Measurements from ENCODE around the gene ACADSB. TPM values are rescaled to one million over a fixed set of nuclear protein-coding genes. Genes with fewer than 3 reads are reported as not detected.
A peak's percentile ranks its signal among the peaks of the same experiment; 100 is the strongest.

ACADSB gene
- total and polyA plus RNA-seq, 10 of the 15 experiments (the other 5 are each of a cell fraction or from before 2014, with no cell fraction given), result 10.8 to 24.0 (median 15.0) TPM

- no peak overlapping the region for H2AFZ ChIP-seq (ENCODE audit: control insufficient read depth, low read depth, low read length)
- POLR2A ChIA-PET, result interaction anchor here (1.3 to 1.6 kb wide), 2 partner anchors 9 to 11 kb away, joined by 3 to 4 read pairs; no protein-coding TSS in a partner anchor
- no peaks in the 10 kb centered on the region for H3K27me3 ChIP-seq (replicated peaks in 1 of 2; ENCODE audit: control insufficient read depth in 2 of 2, insufficient read depth in 2 of 2, low read length in 1 of 2)
- SMC1A ChIA-PET (ENCODE audit: uncharacterized antibody, unreplicated experiment), result interaction anchor here (1.2 to 2.1 kb wide), 8 partner anchors 9 to 537 kb away, joined by 3 to 7 read pairs (median 4); no protein-coding TSS in a partner anchor
- intact Hi-C loops (cut with micrococcal nuclease; ENCODE audit: unreplicated experiment) (no loop called here), in situ Hi-C loops (cut with MboI) (no loop called here)
- H3K36me3 ChIP-seq (ENCODE audit: control insufficient read depth in 2 of 2, insufficient read depth in 2 of 2, low read length in 1 of 2), result no peaks in the 10 kb centered on the region
- DNase-seq (ENCODE audit: low read depth, low spot score) (no peak), FAIRE-seq (no peak), ATAC-seq (peak; percentile 51; the same call in 1 of the 3 replicates)
- BruUV-seq (replicated peaks), result no TSS peak
- 78% methylated on average over 3 of the region's 3 CpGs for WGBS (ENCODE audit: insufficient coverage, insufficient replicate concordance, low lambda C conversion rate, missing lambda C conversion rate)
- no peak overlapping the region for H3K9ac ChIP-seq (ENCODE audit: control insufficient read depth, insufficient read depth, low read length)
- no peak for TF ChIP-seq NR2C2 (IDR thresholded peaks at IDR 0.05; ENCODE audit: borderline replicate concordance, control insufficient read depth, insufficient read length, low read depth)
- no peak for TF ChIP-seq ZBTB33 (IDR thresholded peaks at IDR 0.05)
- no peak for TF ChIP-seq SREBF1 (IDR thresholded peaks at IDR 0.05; ENCODE audit: low read length)
- TF ChIP-seq PAX8 (IDR thresholded peaks at IDR 0.05), result no peak
- peak; percentile 37 for TF ChIP-seq RAD21 (IDR thresholded peaks at IDR 0.05; ENCODE audit: insufficient read depth, low read depth, low read length)
- TF ChIP-seq GABPA (IDR thresholded peaks at IDR 0.05; ENCODE audit: low read depth), result no peak
- TF ChIP-seq CTCF (IDR thresholded peaks at IDR 0.05 in 2 of 3, conservative IDR thresholded peaks at IDR 0.05 in 1 of 3; ENCODE audit: control insufficient read depth in 2 of 3, extremely low read depth in 1 of 3, insufficient read depth in 1 of 3, low read depth in 3 of 3, low read length in 3 of 3), result peak; percentile 36 to 47 (median 40)
- no peak for TF ChIP-seq ESRRA (IDR thresholded peaks at IDR 0.05; ENCODE audit: low read length)
- TF ChIP-seq, protein P1, sequence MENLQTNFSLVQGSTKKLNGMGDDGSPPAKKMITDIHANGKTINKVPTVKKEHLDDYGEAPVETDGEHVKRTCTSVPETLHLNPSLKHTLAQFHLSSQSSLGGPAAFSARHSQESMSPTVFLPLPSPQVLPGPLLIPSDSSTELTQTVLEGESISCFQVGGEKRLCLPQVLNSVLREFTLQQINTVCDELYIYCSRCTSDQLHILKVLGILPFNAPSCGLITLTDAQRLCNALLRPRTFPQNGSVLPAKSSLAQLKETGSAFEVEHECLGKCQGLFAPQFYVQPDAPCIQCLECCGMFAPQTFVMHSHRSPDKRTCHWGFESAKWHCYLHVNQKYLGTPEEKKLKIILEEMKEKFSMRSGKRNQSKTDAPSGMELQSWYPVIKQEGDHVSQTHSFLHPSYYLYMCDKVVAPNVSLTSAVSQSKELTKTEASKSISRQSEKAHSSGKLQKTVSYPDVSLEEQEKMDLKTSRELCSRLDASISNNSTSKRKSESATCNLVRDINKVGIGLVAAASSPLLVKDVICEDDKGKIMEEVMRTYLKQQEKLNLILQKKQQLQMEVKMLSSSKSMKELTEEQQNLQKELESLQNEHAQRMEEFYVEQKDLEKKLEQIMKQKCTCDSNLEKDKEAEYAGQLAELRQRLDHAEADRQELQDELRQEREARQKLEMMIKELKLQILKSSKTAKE (IDR thresholded peaks at IDR 0.05; ENCODE audit: low read depth, poor library complexity, severe bottlenecking), result no peak
- RAD21 ChIA-PET (ENCODE audit: unreplicated experiment), result interaction anchor here (1.0 kb wide), 1 partner anchor 40 kb away, joined by 4 read pairs; no protein-coding TSS in a partner anchor
- H4K20me1 ChIP-seq (ENCODE audit: control insufficient read depth, insufficient read depth), result no peaks in the 10 kb centered on the region
- no peak overlapping the region for H3K27ac ChIP-seq (ENCODE audit: control insufficient read depth, insufficient read depth)
- CTCF ChIA-PET, result interaction anchor here (0.6 to 4.3 kb wide), 17 partner anchors 8 to 1524 kb away, joined by 3 to 38 read pairs (median 5); partner anchors contain the start of genes BUB3, IKZF5 and PSTK
- no peaks in the 10 kb centered on the region for H3K79me2 ChIP-seq (ENCODE audit: control insufficient read depth, insufficient read depth, low read length)
- H3K9me3 ChIP-seq (replicated peaks; ENCODE audit: control insufficient read depth, insufficient read depth, low read length), result no peaks in the 10 kb centered on the region; the same call in 2 of the 3 replicates
- H3K4me3 ChIP-seq, result no peak overlapping the region
- no peak overlapping the region for H3K4me2 ChIP-seq (ENCODE audit: control insufficient read depth, insufficient read depth)
- no peaks in the 10 kb centered on the region for H3K4me1 ChIP-seq (ENCODE audit: control insufficient read depth, insufficient read depth, low read length)
These were observed 12.7 kb downstream of the ACADSB start for GRCh38 chr10:123021517-123021916.
